SK-N-SH (cell line): ENCODE results near the gene SSBP2. TPM values are rescaled to one million over a fixed set of nuclear protein-coding genes. Genes with fewer than 3 reads are reported as not detected.
A peak's percentile ranks its signal among the peaks of the same experiment; 100 is the strongest.

Source experiments
- CTCF ChIA-PET: fragments of 300-600, 350-600 bp; formaldehyde crosslinking; extraction: SDS; loops from one replicate; lab custom pipeline; 2021; lab: Yijun Ruan, JAX
- POLR2A ChIA-PET: fragments of 350-600 bp; sonication (Branson Sonifier 250); formaldehyde crosslinking; extraction: SDS; loops from one replicate; lab custom pipeline; 2020; ENCODE audit warnings: antibody characterized with exemption, inconsistent platforms; lab: Yijun Ruan, JAX
- DNase-seq: peaks from one replicate; pipeline ENCODE4 v3.0.0; 2012
- H2AFZ ChIP-seq: fragments of 200-600 bp; sonication (generic); 2 replicates; pipeline ENCODE4 v1.8.1; 2016; ENCODE audit warnings: antibody characterized with exemption, mild to moderate bottlenecking, low read depth
- H3F3A ChIP-seq: fragments of 200-600 bp; sonication (generic); replicated peaks from 2 replicates; pipeline ENCODE3; 2016; ENCODE audit warnings: antibody characterized with exemption, mild to moderate bottlenecking; ENCODE audit not compliant: insufficient read depth
- H3K27ac ChIP-seq, 2 experiments: fragments of 200-500 bp in 1 of 2; fragments of 200-600 bp in 1 of 2; sonication (Bioruptor generic) in 1 of 2; sonication (generic), shearing (Covaris generic) in 1 of 2; 2 replicates each; pipeline versions ENCODE4 v1.5.1 to v1.6.1; 2014 to 2016; ENCODE audit warnings: low read depth in 2 of 2, inconsistent platforms in 1 of 2, low read length in 1 of 2, mild to moderate bottlenecking in 1 of 2, mixed read lengths in 1 of 2
- H3K27me3 ChIP-seq: fragments of 200-600 bp; sonication (generic), shearing (Covaris generic); 2 replicates; pipeline ENCODE4 v1.6.1; 2016; ENCODE audit warnings: mixed run types; ENCODE audit not compliant: insufficient read depth
- H3K36me3 ChIP-seq, 2 experiments: fragments of 200-500 bp in 1 of 2; fragments of 200-600 bp in 1 of 2; sonication (Bioruptor generic) in 1 of 2; sonication (generic) in 1 of 2; replicated peaks in 1 of 2; 2 replicates each; pipeline versions ENCODE3 to v1.5.1; 2014 to 2016; ENCODE audit warnings: low read length in 1 of 2, mild to moderate bottlenecking in 1 of 2; ENCODE audit not compliant: insufficient read depth in 2 of 2, control insufficient read depth in 1 of 2
- H3K4me1 ChIP-seq, 2 experiments: fragments of 200-500 bp in 1 of 2; fragments of 200-600 bp in 1 of 2; sonication (Bioruptor generic) in 1 of 2; sonication (generic), shearing (Covaris generic) in 1 of 2; 2 replicates each; pipeline versions ENCODE4 v1.5.1 to v1.6.1; 2014 to 2016; ENCODE audit warnings: low read depth in 1 of 2, low read length in 1 of 2, mixed run types in 1 of 2; ENCODE audit not compliant: insufficient read depth in 2 of 2, control insufficient read depth in 1 of 2
- H3K4me2 ChIP-seq: fragments of 200-600 bp; sonication (generic), shearing (Covaris generic); 2 replicates; pipeline ENCODE4 v1.6.1; 2017; ENCODE audit warnings: mixed run types
- H3K4me3 ChIP-seq, 2 experiments: fragments of 200-500 bp in 1 of 2; fragments of 200-600 bp in 1 of 2; sonication (Bioruptor generic) in 1 of 2; sonication (generic), shearing (Covaris generic) in 1 of 2; 2 replicates each; pipeline versions ENCODE4 v1.5.1 to v1.8.1; 2014 to 2016; ENCODE audit warnings: low read depth in 2 of 2, inconsistent platforms in 1 of 2, low read length in 1 of 2, mild to moderate bottlenecking in 1 of 2, mixed read lengths in 1 of 2, moderate library complexity in 1 of 2
- H3K79me2 ChIP-seq: fragments of 200-600 bp; sonication (generic); 2 replicates; pipeline ENCODE4 v1.8.1; 2017; ENCODE audit warnings: mild to moderate bottlenecking; ENCODE audit not compliant: insufficient read depth
- H3K9ac ChIP-seq: fragments of 200-600 bp; sonication (generic); 2 replicates; pipeline ENCODE4 v1.6.1; 2017; ENCODE audit warnings: mixed run types
- H3K9me2 ChIP-seq: fragments of 200-600 bp; sonication (generic); 2 replicates; pipeline ENCODE4 v1.6.1; 2017; ENCODE audit warnings: mixed run types
- H3K9me3 ChIP-seq: fragments of 200-600 bp; sonication (generic); 2 replicates; pipeline ENCODE4 v1.6.1; 2017; ENCODE audit warnings: mixed run types, mild to moderate bottlenecking, moderate library complexity
- H4K20me1 ChIP-seq: fragments of 200-600 bp; sonication (generic); 2 replicates; pipeline ENCODE4 v1.6.1; 2017; ENCODE audit warnings: mild to moderate bottlenecking, mixed run types; ENCODE audit not compliant: insufficient read depth
- GATA2 ChIP-seq: sonication (generic); formaldehyde crosslinking; IDR thresholded peaks from 2 replicates; pipeline ENCODE4 v1.5.0; 2020; ENCODE audit warnings: mild to moderate bottlenecking, missing genetic modification reagents
- JUND ChIP-seq: IDR thresholded peaks from 2 replicates; pipeline ENCODE4 v1.4.0; 2012
- MXI1 ChIP-seq: IDR thresholded peaks from 2 replicates; pipeline ENCODE4 v1.6.1; 2012; ENCODE audit warnings: mild to moderate bottlenecking, low read depth, low read length, improper control_type of control experiment
- POLR2AphosphoS5 ChIP-seq: IDR thresholded peaks from 2 replicates; pipeline ENCODE4 v1.6.1; 2012; ENCODE audit warnings: low read depth, low read length
- RAD21 ChIP-seq: IDR thresholded peaks from 2 replicates; pipeline ENCODE4 v1.6.1; 2012; ENCODE audit warnings: mild to moderate bottlenecking, low read length
- RXRA ChIP-seq: IDR thresholded peaks from 2 replicates; pipeline ENCODE4 v1.4.0; 2012; ENCODE audit warnings: low read depth, mild to moderate bottlenecking, borderline replicate concordance
- TCF12 ChIP-seq: IDR thresholded peaks from 2 replicates; pipeline ENCODE4 v1.4.0; 2012
- TEAD4 ChIP-seq: IDR thresholded peaks from 2 replicates; pipeline ENCODE4 v1.4.0; 2012; ENCODE audit warnings: mild to moderate bottlenecking, borderline replicate concordance; ENCODE audit not compliant: insufficient read depth
- ZBTB33 ChIP-seq: IDR thresholded peaks from 2 replicates; pipeline ENCODE4 v1.4.0; 2012; ENCODE audit warnings: low read depth, borderline replicate concordance
- WGBS: methylation state at CpG from one replicate; pipeline ENCODE4 v1.1.6; 2017; ENCODE audit warnings: low lambda C conversion rate; 5-methylcytosine and 5-hydroxymethylcytosine counted together
- polyA plus RNA-seq, 3 experiments: library from polyadenylated mRNA; depleted of rRNA; stranded (reverse); fragments of >200 nt; gene quantifications; 2 replicates each; pipeline ENCODE4 v1.2.3, GENCODE V29; 2012
- TF ChIP-seq, protein P1 (sequence below): IDR thresholded peaks from 2 replicates; pipeline ENCODE4 v1.4.0; 2012; ENCODE audit warnings: low read depth

SSBP2 gene
- polyA plus RNA-seq, 1 of the 3 experiments (the other 2 are of a cell fraction), result 35.3 TPM

DNA sequence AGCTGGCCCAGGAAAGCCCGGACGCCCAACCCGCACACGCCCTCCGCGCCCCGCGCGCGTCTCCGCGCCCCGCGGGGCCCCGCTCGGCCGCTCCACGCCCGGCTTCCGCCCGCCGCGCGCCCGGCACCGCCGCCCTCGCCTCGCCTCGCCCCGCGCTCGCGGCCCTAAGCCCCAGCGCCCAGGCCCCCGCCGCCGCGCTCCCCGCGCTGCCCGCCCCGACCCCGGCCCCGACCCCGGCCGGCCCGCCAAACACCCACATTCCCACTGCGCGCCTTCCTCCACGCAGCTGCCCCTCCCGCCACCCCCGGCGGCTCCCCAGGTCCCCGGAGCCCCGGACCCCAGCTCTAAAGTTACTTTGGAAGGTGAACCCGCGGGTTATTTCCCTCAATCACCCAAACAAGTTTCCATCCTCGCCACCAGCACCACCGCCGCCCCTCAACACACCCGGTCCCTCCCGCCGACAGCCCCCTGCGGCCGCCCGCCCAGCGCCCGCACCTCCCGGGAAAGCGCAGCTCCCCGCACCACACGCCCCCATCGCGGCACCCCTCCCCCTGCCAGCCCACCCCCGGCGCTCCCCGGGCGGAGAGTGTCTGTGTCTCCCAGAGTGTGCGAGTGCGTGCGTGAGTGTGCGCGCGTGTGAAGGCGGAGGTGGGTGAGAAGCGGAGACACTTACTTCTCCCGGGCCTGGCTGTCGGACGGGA, 439 bp downstream of the SSBP2 start:
- Histone ChIP-seq H3K27me3 (no peaks in the 10 kb centered on the region), H3K4me3 (peak overlapping the region; percentile 73), H3K79me2 (no peaks in the 10 kb centered on the region; the same call in none of the 2 replicates), H2AFZ (peak overlapping the region; percentile 83; the same call in 1 of the 2 replicates)
- DNase-seq, result peak; percentile 76
- 0% methylated on average over 24 of the region's 90 CpGs for WGBS
- TF ChIP-seq TCF12 (no peak), TEAD4 (no peak), ZBTB33 (no peak), JUND (no peak), POLR2AphosphoS5 (no peak), RXRA (no peak)
- TF ChIP-seq, protein P1, sequence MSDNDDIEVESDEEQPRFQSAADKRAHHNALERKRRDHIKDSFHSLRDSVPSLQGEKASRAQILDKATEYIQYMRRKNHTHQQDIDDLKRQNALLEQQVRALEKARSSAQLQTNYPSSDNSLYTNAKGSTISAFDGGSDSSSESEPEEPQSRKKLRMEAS, result no peak
- TF ChIP-seq, all 33 proteins: peak for 0
- Histone ChIP-seq H3K9me2 (no peaks in the 10 kb centered on the region), H4K20me1 (peaks cover 3% of the 10 kb centered on the region; the same call in 1 of the 2 replicates), H3K9me3 (no peaks in the 10 kb centered on the region), H3K4me1 (peaks cover 7 to 10% of the 10 kb centered on the region in 2 experiments; a peak in 2 of 4 replicates), H3K4me2 (peak overlapping the region; percentile 71; the same call in 1 of the 2 replicates), H3K36me3 (no peaks in the 10 kb centered on the region), H3K27ac (peak overlapping the region; percentile 64 to 67; a peak in 3 of 4 replicates), H3F3A (peaks cover 4% of the 10 kb centered on the region), H3K9ac (peak overlapping the region; percentile 58; the same call in 1 of the 2 replicates)
- ChIA-PET POLR2A (interaction anchor here (0.7 to 2.9 kb wide), 10 partner anchors 29 to 415 kb away, joined by 3 to 97 read pairs (median 5); partner anchors contain the start of gene ATG10), CTCF (interaction anchor here (0.6 to 4.0 kb wide), 21 partner anchors 8 to 475 kb away, joined by 3 to 56 read pairs (median 4); no protein-coding TSS in a partner anchor)

- TF ChIP-seq MXI1, result no peak
- TF ChIP-seq RXRA, result no peak
- TF ChIP-seq GATA2 (CRISPR knock-in tag), result no peak
- TF ChIP-seq JUND, result no peak
- TF ChIP-seq RAD21, result no peak
- Histone ChIP-seq H3K4me2 (peak overlapping the region; percentile 82), H3K79me2 (no peaks in the 10 kb centered on the region; the same call in none of the 2 replicates), H3K27ac (peak overlapping the region in 1 of 2 experiments; percentile 43; a peak in 2 of 4 replicates), H4K20me1 (peaks cover 3% of the 10 kb centered on the region; the same call in 1 of the 2 replicates), H3K27me3 (no peaks in the 10 kb centered on the region), H3K9me3 (no peaks in the 10 kb centered on the region), H3K36me3 (no peaks in the 10 kb centered on the region), H3K9me2 (no peaks in the 10 kb centered on the region), H3K9ac (peak overlapping the region; percentile 55), H3K4me1 (peaks cover 7 to 10% of the 10 kb centered on the region in 2 experiments; a peak in 2 of 4 replicates), H2AFZ (peak overlapping the region; percentile 51; the same call in 1 of the 2 replicates), H3K4me3 (peak overlapping the region; percentile 64 to 73), H3F3A (peaks cover 4% of the 10 kb centered on the region)
- CTCF ChIA-PET, result interaction anchor here (0.6 to 4.0 kb wide), 16 partner anchors 7 to 476 kb away, joined by 3 to 56 read pairs (median 4); no protein-coding TSS in a partner anchor
- POLR2A ChIA-PET, result interaction anchor here (1.7 to 2.9 kb wide), 4 partner anchors 102 to 416 kb away, joined by 9 to 97 read pairs (median 26); partner anchors contain the start of gene ATG10
- WGBS, result 4% methylated on average over 30 of the region's 61 CpGs
- DNase-seq, result peak; percentile 68
Measured at GRCh38 chr5:81749561-81750307, 1.2 kb downstream of the SSBP2 start.
